Caco-2 (cell line): ENCODE measurements around the gene DENND10. TPM values are rescaled to one million over a fixed set of nuclear protein-coding genes. Genes with fewer than 3 reads are reported as not detected.

ENCODE experiments used
- BruUV-seq: library from RNA; stranded (reverse); fragments of 400-500 nt; replicated peaks from 2 replicates; lab custom pipeline; 2021; lab: Mats Ljungman, UMichigan
- CTCF ChIA-PET: fragments of 300-600 bp; sonication (Branson Sonifier 250); formaldehyde crosslinking; loops from one replicate; lab custom pipeline; 2022; ENCODE audit warnings: antibody characterized with exemption; lab: Charles Lee
- POLR2A ChIA-PET: fragments of 300-600 bp; sonication (Branson Sonifier 250); formaldehyde crosslinking; loops from one replicate; lab custom pipeline; 2022; ENCODE audit warnings: antibody characterized with exemption; lab: Charles Lee
- DNase-seq, 2 experiments: peaks; one replicate each; pipeline versions ENCODE4 v3.0.0 to v3.0.0-alpha.2; 2020 to 2022
- H3K27me3 ChIP-seq: replicated peaks from 2 replicates; pipeline ENCODE4 v1.6.0; 2011; ENCODE audit warnings: low read length; ENCODE audit not compliant: control insufficient read depth, insufficient read depth
- H3K36me3 ChIP-seq: 2 replicates; pipeline ENCODE4 v1.5.1; 2011; ENCODE audit warnings: low read length; ENCODE audit not compliant: control insufficient read depth, insufficient read depth
- H3K4me1 ChIP-seq: fragments of 250-450 bp; sonication (Bioruptor Pico); 2 replicates; pipeline ENCODE4 v1.5.1; 2020; ENCODE audit warnings: mild to moderate bottlenecking
- H3K4me3 ChIP-seq: 2 replicates; pipeline ENCODE4 v1.5.1; 2011; ENCODE audit warnings: low read depth, mild to moderate bottlenecking, control low read depth, low read length
- H3K9me3 ChIP-seq: fragments of 250-450 bp; sonication (Bioruptor Pico); 2 replicates; pipeline ENCODE4 v1.5.1; 2020; ENCODE audit warnings: mild to moderate bottlenecking, moderate library complexity
- H3K27ac Mint-ChIP-seq: one replicate; pipeline ENCODE4 v1.8.0; 2022; ENCODE audit warnings: mixed read lengths; ENCODE audit not compliant: unreplicated experiment
- H3K27me3 Mint-ChIP-seq: one replicate; pipeline ENCODE4 v1.8.0; 2022; ENCODE audit warnings: mixed read lengths; ENCODE audit not compliant: insufficient read depth, unreplicated experiment
- H3K36me3 Mint-ChIP-seq: one replicate; pipeline ENCODE4 v1.8.0; 2022; ENCODE audit warnings: mild to moderate bottlenecking, mixed read lengths; ENCODE audit not compliant: insufficient read depth, unreplicated experiment
- H3K4me1 Mint-ChIP-seq: one replicate; pipeline ENCODE4 v1.8.0; 2022; ENCODE audit warnings: low read depth, mixed read lengths; ENCODE audit not compliant: unreplicated experiment
- H3K4me3 Mint-ChIP-seq: one replicate; pipeline ENCODE4 v1.8.0; 2022; ENCODE audit warnings: mild to moderate bottlenecking, moderate library complexity, mixed read lengths; ENCODE audit not compliant: unreplicated experiment
- H3K9me3 Mint-ChIP-seq: one replicate; pipeline ENCODE4 v1.8.0; 2022; ENCODE audit warnings: mixed read lengths; ENCODE audit not compliant: unreplicated experiment
- CTCF ChIP-seq, 2 experiments: fragments of 200-600 bp in 1 of 2; IDR thresholded peaks; 1 replicate in 1 of 2; 2 replicates in 1 of 2; pipeline versions ENCODE4 v1.5.1 to v1.8.0; 2011 to 2022; ENCODE audit warnings: antibody characterized with exemption in 1 of 2, control low read depth in 1 of 2, inconsistent platforms in 1 of 2, low read depth in 1 of 2, low read length in 1 of 2, mild to moderate bottlenecking in 1 of 2, moderate library complexity in 1 of 2; ENCODE audit not compliant: insufficient read depth in 1 of 2, severe bottlenecking in 1 of 2, unreplicated experiment in 1 of 2
- intact Hi-C: fragments of 100-400 bp; cut with micrococcal nuclease; formaldehyde crosslinking; loops from one replicate; pipeline ENCODE4 v1.10.0; 2022; ENCODE audit not compliant: unreplicated experiment
- total RNA-seq: library from RNA; stranded (reverse); gene quantifications from 2 replicates; pipeline ENCODE4 v1.2.3, GENCODE V29; 2022

The DENND10 gene
- total RNA-seq, 1 experiment from 2014 or later, result 80.8 TPM

DNA sequence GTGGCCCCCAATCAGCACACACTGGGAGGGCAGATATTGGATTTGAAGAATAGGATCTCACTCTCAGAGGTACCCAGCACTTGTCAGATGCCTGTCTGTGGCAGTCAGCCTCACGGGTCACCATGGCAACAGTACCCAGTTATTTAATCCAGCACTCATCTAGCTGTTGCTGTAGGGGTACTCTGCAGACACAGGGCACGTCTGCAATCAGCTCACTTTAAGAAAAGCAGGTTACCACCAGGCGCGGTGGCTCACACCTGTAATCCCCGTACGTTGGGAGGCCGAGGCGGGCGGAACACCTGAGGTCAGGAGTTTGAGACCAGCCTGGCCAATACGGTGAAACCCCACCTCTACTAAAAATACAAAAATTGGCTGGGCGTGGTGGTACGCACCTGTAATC is 49.7 kb downstream of the DENND10 start:
- TF ChIP-seq CTCF (IDR thresholded peaks at IDR 0.05; ENCODE audit: insufficient read depth in 1 of 2, low read depth in 1 of 2, low read length in 1 of 2, severe bottlenecking in 1 of 2, unreplicated experiment in 1 of 2), result no peak
- H3K4me1 ChIP-seq, result no peaks in the 10 kb centered on the region
- ChIA-PET CTCF (no interaction called here), POLR2A (no interaction called here)
- H3K4me3 Mint-ChIP-seq, result no peak overlapping the region
- DNase-seq, result no peak
- H3K36me3 Mint-ChIP-seq, result peaks cover 86% of the 10 kb centered on the region
- intact Hi-C loops, result no loop called here
- H3K36me3 ChIP-seq, result peaks cover 5% of the 10 kb centered on the region
- H3K27me3 Mint-ChIP-seq, result no peaks in the 10 kb centered on the region
- no peaks in the 10 kb centered on the region for H3K4me1 Mint-ChIP-seq
- no peaks in the 10 kb centered on the region for H3K9me3 ChIP-seq
- no peak overlapping the region for H3K4me3 ChIP-seq
- H3K27ac Mint-ChIP-seq, result no peak overlapping the region
- no peaks in the 10 kb centered on the region for H3K27me3 ChIP-seq
- no TSS peak for BruUV-seq
- H3K9me3 Mint-ChIP-seq, result no peaks in the 10 kb centered on the region

- POLR2A ChIA-PET, result interaction anchor here (0.6 kb wide), 1 partner anchor 681 kb away, joined by 7 read pairs; no protein-coding TSS in a partner anchor
Measured at GRCh38 chr10:119159332-119159731, 55.4 kb downstream of the DENND10 start.

DNA sequence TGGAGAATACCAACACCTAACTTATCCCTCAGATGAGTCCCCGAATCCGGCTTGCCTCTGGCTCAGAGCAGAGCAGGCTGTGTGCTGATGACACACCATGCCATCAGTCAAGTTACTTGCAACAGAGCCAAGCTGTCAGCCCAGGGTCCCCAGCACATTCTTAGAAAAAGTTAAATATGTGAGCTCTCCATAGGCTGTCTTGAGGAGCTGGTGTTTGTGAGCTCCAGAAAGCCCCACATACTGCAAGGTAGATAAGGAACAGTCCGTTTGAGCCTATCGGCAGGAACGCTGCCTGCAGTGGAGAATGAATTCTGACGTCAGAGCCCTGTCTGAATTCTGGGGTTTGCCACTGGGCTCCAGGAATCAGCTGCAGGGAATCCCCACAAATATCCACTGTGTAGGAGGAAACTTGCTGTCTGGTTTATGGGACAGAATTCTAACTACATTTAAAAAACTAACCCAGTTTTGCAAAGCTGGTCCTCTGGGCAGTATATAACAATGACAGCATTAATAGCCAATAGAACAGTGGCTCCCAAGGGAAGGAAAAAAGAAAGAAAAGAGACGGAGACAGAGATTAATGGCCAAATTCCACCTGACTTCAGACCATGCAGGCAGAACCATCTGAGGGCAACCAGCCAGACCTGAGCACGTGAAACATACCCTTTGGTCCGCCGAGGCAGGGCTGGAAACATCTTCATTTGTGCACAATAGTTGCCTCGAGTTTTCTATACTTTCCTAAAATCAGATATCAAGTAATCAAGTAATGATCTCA is 58.0 kb downstream of the DENND10 start:
- TF ChIP-seq CTCF (IDR thresholded peaks at IDR 0.05; ENCODE audit: insufficient read depth in 1 of 2, low read depth in 1 of 2, low read length in 1 of 2, severe bottlenecking in 1 of 2, unreplicated experiment in 1 of 2), result no peak
- H3K27ac Mint-ChIP-seq, result no peak overlapping the region
- no peaks in the 10 kb centered on the region for H3K27me3 Mint-ChIP-seq
- H3K36me3 Mint-ChIP-seq, result peaks cover 44% of the 10 kb centered on the region
- Histone ChIP-seq H3K9me3 (no peaks in the 10 kb centered on the region), H3K36me3 (peaks cover 1% of the 10 kb centered on the region; the same call in 1 of the 2 replicates), H3K27me3 (no peaks in the 10 kb centered on the region), H3K4me1 (peaks cover 6% of the 10 kb centered on the region; the same call in 1 of the 2 replicates), H3K4me3 (no peak overlapping the region)
- ChIA-PET POLR2A (no interaction called here), CTCF (no interaction called here)
- no TSS peak for BruUV-seq
- DNase-seq, result no peak
- no peaks in the 10 kb centered on the region for H3K9me3 Mint-ChIP-seq
- H3K4me3 Mint-ChIP-seq, result no peak overlapping the region
- H3K4me1 Mint-ChIP-seq, result no peaks in the 10 kb centered on the region
- intact Hi-C loops, result no loop called here

More at GRCh38 chr10:119159332-119159731, 55.4 kb downstream of the DENND10 start:
- Mint-ChIP-seq H3K27ac (no peak overlapping the region), H3K4me3 (no peak overlapping the region), H3K9me3 (no peaks in the 10 kb centered on the region), H3K27me3 (no peaks in the 10 kb centered on the region), H3K4me1 (no peaks in the 10 kb centered on the region), H3K36me3 (peaks cover 63% of the 10 kb centered on the region)
- H3K9me3 ChIP-seq, result no peaks in the 10 kb centered on the region
- no TSS peak for BruUV-seq
- TF ChIP-seq CTCF (IDR thresholded peaks at IDR 0.05; ENCODE audit: insufficient read depth in 1 of 2, low read depth in 1 of 2, low read length in 1 of 2, severe bottlenecking in 1 of 2, unreplicated experiment in 1 of 2), result no peak
- H3K36me3 ChIP-seq, result peaks cover 3% of the 10 kb centered on the region
- H3K27me3 ChIP-seq, result no peaks in the 10 kb centered on the region
- DNase-seq, result no peak
- H3K4me3 ChIP-seq, result no peak overlapping the region
- CTCF ChIA-PET, result no interaction called here
- H3K4me1 ChIP-seq, result peaks cover 2% of the 10 kb centered on the region; the same call in 1 of the 2 replicates
- intact Hi-C loops, result no loop called here
